HepG2 (cell line): Measurements from ENCODE around the gene CAPN10. TPM values are rescaled to one million over a fixed set of nuclear protein-coding genes. Genes with fewer than 3 reads are reported as not detected.

ENCODE experiments used
- ARHGAP35 ChIP-seq: sonication (generic); formaldehyde crosslinking; IDR thresholded peaks from 2 replicates; pipeline ENCODE4 v1.9.0; 2022; ENCODE audit warnings: mild to moderate bottlenecking, inconsistent platforms, moderate library complexity, missing genetic modification reagents, borderline replicate concordance
- ARNT2 ChIP-seq: sonication (generic); formaldehyde crosslinking; IDR thresholded peaks from 2 replicates; pipeline ENCODE4 v1.8.0; 2022; ENCODE audit warnings: mild to moderate bottlenecking, low read depth, missing genetic modification reagents, moderate library complexity
- CEBPG ChIP-seq: IDR thresholded peaks from 2 replicates; pipeline ENCODE4 v1.6.1; 2016
- HOXA7 ChIP-seq: sonication (generic); formaldehyde crosslinking; IDR thresholded peaks from 2 replicates; pipeline ENCODE4 v1.8.1; 2022; ENCODE audit warnings: mild to moderate bottlenecking, missing genetic modification reagents, moderate library complexity
- KMT2B ChIP-seq: IDR thresholded peaks from 2 replicates; pipeline ENCODE4 v1.6.1; 2016; ENCODE audit warnings: missing genetic modification reagents, missing compliant biosample characterization
- MAFF ChIP-seq: IDR thresholded peaks from 2 replicates; pipeline ENCODE4 v1.6.1; 2011; ENCODE audit warnings: low read depth, low read length, improper control_type of control experiment
- NCOA5 ChIP-seq: sonication (generic); formaldehyde crosslinking; IDR thresholded peaks from 2 replicates; pipeline ENCODE4 v1.4.0; 2020; ENCODE audit warnings: missing genetic modification reagents
- RFX1 ChIP-seq: fragments of 450-650 bp; IDR thresholded peaks from 2 replicates; pipeline ENCODE4 v1.6.1; 2017
- RFX3 ChIP-seq: IDR thresholded peaks from 2 replicates; pipeline ENCODE4 v1.6.1; 2016; ENCODE audit warnings: missing biosample characterization, missing genetic modification reagents
- SOX5 ChIP-seq: IDR thresholded peaks from 2 replicates; pipeline ENCODE4 v1.6.1; 2016; ENCODE audit warnings: borderline replicate concordance
- SUZ12 ChIP-seq: fragments of 150-350 bp; IDR thresholded peaks from 2 replicates; pipeline ENCODE4 v1.6.1; 2014; ENCODE audit warnings: low read depth, low read length
- TARDBP ChIP-seq: sonication (generic); formaldehyde crosslinking; IDR thresholded peaks from 2 replicates; pipeline ENCODE4 v1.8.0; 2022; ENCODE audit warnings: mild to moderate bottlenecking, missing genetic modification reagents
- TFAP4 ChIP-seq: sonication (generic); IDR thresholded peaks from 2 replicates; pipeline ENCODE4 v1.6.1; 2016; ENCODE audit warnings: low read depth, borderline replicate concordance
- TRIM24 ChIP-seq: sonication (generic); formaldehyde crosslinking; IDR thresholded peaks from 2 replicates; pipeline ENCODE4 v1.8.0; 2022; ENCODE audit warnings: mild to moderate bottlenecking, missing genetic modification reagents
- UBTF ChIP-seq: sonication (generic); formaldehyde crosslinking; IDR thresholded peaks from 2 replicates; pipeline ENCODE4 v1.4.0; 2020; ENCODE audit warnings: mild to moderate bottlenecking, missing genetic modification reagents
- YEATS2 ChIP-seq: sonication (generic); formaldehyde crosslinking; IDR thresholded peaks from 2 replicates; pipeline ENCODE4 v1.4.0; 2020; ENCODE audit warnings: missing genetic modification reagents, borderline replicate concordance
- ZEB1 ChIP-seq: IDR thresholded peaks from 2 replicates; pipeline ENCODE4 v1.6.1; 2012; ENCODE audit warnings: mild to moderate bottlenecking, low read depth, inconsistent platforms; ENCODE audit not compliant: insufficient replicate concordance
- ZFP91 ChIP-seq: sonication (generic); formaldehyde crosslinking; IDR thresholded peaks from 2 replicates; pipeline ENCODE4 v1.9.0; 2022; ENCODE audit warnings: missing genetic modification reagents, mild to moderate bottlenecking, borderline replicate concordance
- ZNF143 ChIP-seq: sonication (generic); formaldehyde crosslinking; IDR thresholded peaks from 2 replicates; pipeline ENCODE4 v1.4.0; 2020; ENCODE audit warnings: missing genetic modification reagents
- ZNF17 ChIP-seq: sonication (generic); formaldehyde crosslinking; IDR thresholded peaks from 2 replicates; pipeline ENCODE4 v1.5.0; 2020; ENCODE audit warnings: mild to moderate bottlenecking, missing genetic modification reagents
- ZNF20 ChIP-seq: sonication (generic); formaldehyde crosslinking; IDR thresholded peaks from 2 replicates; pipeline ENCODE4 v1.4.0; 2020; ENCODE audit warnings: mild to moderate bottlenecking, moderate library complexity, missing genetic modification reagents
- ZNF256 ChIP-seq: sonication (generic); formaldehyde crosslinking; conservative IDR thresholded peaks from 2 replicates; pipeline ENCODE4 v1.4.0; 2020; ENCODE audit warnings: missing genetic modification reagents
- ZNF3 ChIP-seq: IDR thresholded peaks from 2 replicates; pipeline ENCODE4 v1.7.0; 2017; ENCODE audit warnings: inconsistent platforms
- ZNF317 ChIP-seq: sonication (generic); formaldehyde crosslinking; IDR thresholded peaks from 2 replicates; pipeline ENCODE4 v1.5.0; 2020; ENCODE audit warnings: mild to moderate bottlenecking, missing genetic modification reagents
- ZNF335 ChIP-seq: sonication (generic); formaldehyde crosslinking; IDR thresholded peaks from 2 replicates; pipeline ENCODE4 v1.4.0; 2020; ENCODE audit warnings: missing genetic modification reagents
- ZNF549 ChIP-seq: sonication (generic); formaldehyde crosslinking; IDR thresholded peaks from 2 replicates; pipeline ENCODE4 v1.5.0; 2020; ENCODE audit warnings: missing genetic modification reagents
- polyA plus RNA-seq, 8 experiments: library from polyadenylated mRNA; depleted of rRNA in 3 of 8; stranded (reverse) in 7 of 8; unstranded in 1 of 8; fragments of >200 nt; fragmentation: Illumina TruSeq in 4 of 8; extraction: Trizol in 4 of 8; gene quantifications; 2 replicates each; pipeline versions ENCODE4 v1.2.1 to v1.2.3, GENCODE V29; 2011 to 2016; ENCODE audit warnings: low read depth in 4 of 8, missing spikeins in 1 of 8, mixed read lengths in 1 of 8; ENCODE audit not compliant: insufficient read depth in 1 of 8
- total RNA-seq, 5 experiments: library from RNA; depleted of rRNA; stranded (reverse); fragments of >200 nt; fragmentation: Illumina TruSeq; extraction: Trizol; gene quantifications; 2 replicates each; pipeline ENCODE4 v1.2.3, GENCODE V29; 2016; ENCODE audit warnings: low read depth in 1 of 5

CAPN10 gene
- total and polyA plus RNA-seq, 2 of the 13 experiments (the other 11 are each of a cell fraction or from before 2014, with no cell fraction given) = 27.6 to 32.4 TPM

GRCh38 chr2:240604291-240604938, 17.9 kb downstream of the CAPN10 start (continued):
- TF ChIP-seq KMT2B (CRISPR knock-in tag) (no peak; the same call in 1 of the 2 replicates), RFX3 (CRISPR knock-in tag) (no peak), ARNT2 (CRISPR knock-in tag) (0 out of 2 replicates have a peak, but pooled peaks have one; percentile 75), CEBPG (CRISPR knock-in tag) (no peak), UBTF (peak; percentile 61), ZEB1 (no peak), ZNF256 (CRISPR knock-in tag) (no peak), ZNF335 (CRISPR knock-in tag) (peak; percentile 82), SUZ12 (no peak), MAFF (0 out of 2 replicates have a peak, but pooled peaks have one; percentile 14), ZNF317 (CRISPR knock-in tag) (no peak), YEATS2 (CRISPR knock-in tag) (peak; percentile 79; the same call in 1 of the 2 replicates), TRIM24 (CRISPR knock-in tag) (no peak), ZNF17 (CRISPR knock-in tag) (no peak), ZNF143 (peak; percentile 40; the same call in 1 of the 2 replicates), TARDBP (CRISPR knock-in tag) (peak; percentile 91), ARHGAP35 (CRISPR knock-in tag) (no peak; the same call in 1 of the 2 replicates), NCOA5 (CRISPR knock-in tag) (no peak), RFX1 (no peak), ZFP91 (CRISPR knock-in tag) (no peak; the same call in 1 of the 2 replicates), ZNF20 (CRISPR knock-in tag) (no peak), ZNF3 (CRISPR knock-in tag) (no peak), HOXA7 (CRISPR knock-in tag) (no peak), SOX5 (CRISPR knock-in tag) (peak; percentile 75; the same call in 1 of the 2 replicates), ZNF549 (CRISPR knock-in tag) (no peak), TFAP4 (peak; percentile 65; the same call in 1 of the 2 replicates)
